Measurements from ENCODE around the gene AGMO. TPM values are rescaled to one million over a fixed set of nuclear protein-coding genes. Genes with fewer than 3 reads are reported as not detected.

AGMO gene
- total RNA-seq, 1 experiment from 2014 or later, result not detected

DNA sequence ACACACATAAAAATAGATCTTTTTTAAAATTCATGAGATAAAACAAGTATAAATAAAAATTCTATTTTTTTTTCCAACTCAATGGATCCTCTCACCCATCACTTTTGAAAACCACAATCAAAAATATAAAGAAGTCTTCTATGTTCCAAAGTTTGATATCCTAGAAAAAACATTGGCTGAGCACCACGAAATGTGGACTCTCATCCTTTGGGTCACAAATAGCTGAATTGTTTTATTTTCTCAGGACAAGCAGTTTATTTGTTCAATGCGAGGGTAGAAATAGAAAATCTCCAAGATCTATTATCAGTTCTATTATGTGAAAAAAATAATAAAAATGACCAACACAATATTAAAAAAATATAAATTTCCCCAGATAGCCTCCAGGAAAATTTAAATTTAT lies 348.7 kb downstream of the AGMO start:
- DNase-seq (ENCODE audit: low read depth, low spot score), result no peak
- no peak overlapping the region for H3K27ac ChIP-seq (ENCODE audit: low read length)
- ATAC-seq, result no peak
- in situ Hi-C loops (cut with HindIII; ENCODE audit: low pct_unique_long_range_greater_than_20kb, low sequenced_read_pairs), result no loop called here
- no peaks in the 10 kb centered on the region for H3K4me1 ChIP-seq (ENCODE audit: control insufficient read depth, insufficient read depth, low read length)
- CTCF ChIA-PET, result no interaction called here
- TF ChIP-seq, protein P1, sequence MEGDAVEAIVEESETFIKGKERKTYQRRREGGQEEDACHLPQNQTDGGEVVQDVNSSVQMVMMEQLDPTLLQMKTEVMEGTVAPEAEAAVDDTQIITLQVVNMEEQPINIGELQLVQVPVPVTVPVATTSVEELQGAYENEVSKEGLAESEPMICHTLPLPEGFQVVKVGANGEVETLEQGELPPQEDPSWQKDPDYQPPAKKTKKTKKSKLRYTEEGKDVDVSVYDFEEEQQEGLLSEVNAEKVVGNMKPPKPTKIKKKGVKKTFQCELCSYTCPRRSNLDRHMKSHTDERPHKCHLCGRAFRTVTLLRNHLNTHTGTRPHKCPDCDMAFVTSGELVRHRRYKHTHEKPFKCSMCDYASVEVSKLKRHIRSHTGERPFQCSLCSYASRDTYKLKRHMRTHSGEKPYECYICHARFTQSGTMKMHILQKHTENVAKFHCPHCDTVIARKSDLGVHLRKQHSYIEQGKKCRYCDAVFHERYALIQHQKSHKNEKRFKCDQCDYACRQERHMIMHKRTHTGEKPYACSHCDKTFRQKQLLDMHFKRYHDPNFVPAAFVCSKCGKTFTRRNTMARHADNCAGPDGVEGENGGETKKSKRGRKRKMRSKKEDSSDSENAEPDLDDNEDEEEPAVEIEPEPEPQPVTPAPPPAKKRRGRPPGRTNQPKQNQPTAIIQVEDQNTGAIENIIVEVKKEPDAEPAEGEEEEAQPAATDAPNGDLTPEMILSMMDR (IDR thresholded peaks at IDR 0.05), result no peak
- TF ChIP-seq, protein P2, sequence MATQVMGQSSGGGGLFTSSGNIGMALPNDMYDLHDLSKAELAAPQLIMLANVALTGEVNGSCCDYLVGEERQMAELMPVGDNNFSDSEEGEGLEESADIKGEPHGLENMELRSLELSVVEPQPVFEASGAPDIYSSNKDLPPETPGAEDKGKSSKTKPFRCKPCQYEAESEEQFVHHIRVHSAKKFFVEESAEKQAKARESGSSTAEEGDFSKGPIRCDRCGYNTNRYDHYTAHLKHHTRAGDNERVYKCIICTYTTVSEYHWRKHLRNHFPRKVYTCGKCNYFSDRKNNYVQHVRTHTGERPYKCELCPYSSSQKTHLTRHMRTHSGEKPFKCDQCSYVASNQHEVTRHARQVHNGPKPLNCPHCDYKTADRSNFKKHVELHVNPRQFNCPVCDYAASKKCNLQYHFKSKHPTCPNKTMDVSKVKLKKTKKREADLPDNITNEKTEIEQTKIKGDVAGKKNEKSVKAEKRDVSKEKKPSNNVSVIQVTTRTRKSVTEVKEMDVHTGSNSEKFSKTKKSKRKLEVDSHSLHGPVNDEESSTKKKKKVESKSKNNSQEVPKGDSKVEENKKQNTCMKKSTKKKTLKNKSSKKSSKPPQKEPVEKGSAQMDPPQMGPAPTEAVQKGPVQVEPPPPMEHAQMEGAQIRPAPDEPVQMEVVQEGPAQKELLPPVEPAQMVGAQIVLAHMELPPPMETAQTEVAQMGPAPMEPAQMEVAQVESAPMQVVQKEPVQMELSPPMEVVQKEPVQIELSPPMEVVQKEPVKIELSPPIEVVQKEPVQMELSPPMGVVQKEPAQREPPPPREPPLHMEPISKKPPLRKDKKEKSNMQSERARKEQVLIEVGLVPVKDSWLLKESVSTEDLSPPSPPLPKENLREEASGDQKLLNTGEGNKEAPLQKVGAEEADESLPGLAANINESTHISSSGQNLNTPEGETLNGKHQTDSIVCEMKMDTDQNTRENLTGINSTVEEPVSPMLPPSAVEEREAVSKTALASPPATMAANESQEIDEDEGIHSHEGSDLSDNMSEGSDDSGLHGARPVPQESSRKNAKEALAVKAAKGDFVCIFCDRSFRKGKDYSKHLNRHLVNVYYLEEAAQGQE (IDR thresholded peaks at IDR 0.05; ENCODE audit: insufficient read depth in 1 of 2, low read depth in 2 of 2, low read length in 1 of 2), result no peak
- no peak for TF ChIP-seq TCF7L2 (IDR thresholded peaks at IDR 0.05; ENCODE audit: low read depth, low read length)
- H3K36me3 ChIP-seq (ENCODE audit: control insufficient read depth, insufficient read depth, low read length), result no peaks in the 10 kb centered on the region
- H3K9me3 ChIP-seq (ENCODE audit: control insufficient read depth, insufficient read depth, low read depth, low read length), result no peaks in the 10 kb centered on the region
- intact Hi-C loops (cut with micrococcal nuclease; ENCODE audit: unreplicated experiment), result no loop called here
- H3K27me3 ChIP-seq (ENCODE audit: control insufficient read depth, insufficient read depth, low read length), result no peaks in the 10 kb centered on the region
- no TSS peak for BruUV-seq (replicated peaks)
- POLR2A ChIA-PET, result no interaction called here
- no peak overlapping the region for H3K4me3 ChIP-seq (ENCODE audit: low read depth in 2 of 2, low read length in 2 of 2)

DNA sequence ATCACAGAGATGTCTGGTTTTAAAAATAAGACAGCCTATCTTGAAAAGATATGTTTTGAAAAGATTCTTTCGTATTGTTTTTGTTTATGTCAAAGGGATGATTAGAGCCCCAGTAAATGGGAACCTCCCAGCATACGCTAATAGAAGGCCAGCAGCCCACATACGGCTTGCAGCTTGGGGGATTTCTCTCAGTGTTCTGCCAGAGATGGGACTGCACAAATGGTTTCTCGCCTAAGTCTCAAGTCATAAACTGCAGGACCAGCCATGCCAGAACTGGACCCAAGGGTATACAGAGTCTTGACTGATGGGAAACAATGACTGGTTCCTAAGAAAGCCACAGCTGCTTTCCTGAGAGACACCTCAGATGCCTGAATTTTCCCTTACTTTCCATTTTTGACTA lies 352.4 kb downstream of the AGMO start:
- no peak overlapping the region for H3K27ac ChIP-seq (ENCODE audit: low read length)
- in situ Hi-C loops (cut with HindIII; ENCODE audit: low pct_unique_long_range_greater_than_20kb, low sequenced_read_pairs), result no loop called here
- CTCF ChIA-PET, result no interaction called here
- no peaks in the 10 kb centered on the region for H3K4me1 ChIP-seq (ENCODE audit: control insufficient read depth, insufficient read depth, low read length)
- no peaks in the 10 kb centered on the region for H3K27me3 ChIP-seq (ENCODE audit: control insufficient read depth, insufficient read depth, low read length)
- H3K4me3 ChIP-seq (ENCODE audit: low read depth in 2 of 2, low read length in 2 of 2), result no peak overlapping the region
- no peak for ATAC-seq
- no TSS peak for BruUV-seq (replicated peaks)
- intact Hi-C loops (cut with micrococcal nuclease; ENCODE audit: unreplicated experiment), result no loop called here
- H3K9me3 ChIP-seq (ENCODE audit: control insufficient read depth, insufficient read depth, low read depth, low read length), result no peaks in the 10 kb centered on the region
- H3K36me3 ChIP-seq (ENCODE audit: control insufficient read depth, insufficient read depth, low read length), result no peaks in the 10 kb centered on the region
- no peak for TF ChIP-seq TCF7L2 (IDR thresholded peaks at IDR 0.05; ENCODE audit: low read depth, low read length)
- TF ChIP-seq, protein P1 (IDR thresholded peaks at IDR 0.05), result no peak
- no peak for TF ChIP-seq SIN3A (IDR thresholded peaks at IDR 0.05; ENCODE audit: borderline replicate concordance, insufficient read depth, low read depth, low read length)
- no peak for TF ChIP-seq POLR2AphosphoS5 (IDR thresholded peaks at IDR 0.05; ENCODE audit: low read depth, low read length)
- TF ChIP-seq, protein P2 (IDR thresholded peaks at IDR 0.05; ENCODE audit: insufficient read depth in 1 of 2, low read depth in 2 of 2, low read length in 1 of 2), result no peak
- DNase-seq (ENCODE audit: low read depth, low spot score), result no peak
- POLR2A ChIA-PET, result no interaction called here

Measured in Panc1 (cell line).